ENCODE measurements around the gene OVCH2. TPM values are rescaled to one million over a fixed set of nuclear protein-coding genes. Genes with fewer than 3 reads are reported as not detected.

The OVCH2 gene
- total RNA-seq, 1 experiment from 2014 or later, result not detected

- DNase-seq (ENCODE audit: low read depth), result no peak
These were observed 63.5 kb downstream of the OVCH2 start for GRCh38 chr11:7642747-7643146.

- no peak for DNase-seq (ENCODE audit: low read depth)
These were observed 65.5 kb downstream of the OVCH2 start for GRCh38 chr11:7640816-7641215.

- no peak for DNase-seq (ENCODE audit: low read depth)
These were observed 66.6 kb downstream of the OVCH2 start for GRCh38 chr11:7639643-7640025.

Other genes with a start within 250 kb of the OVCH2 start
- gene OLFML1, start 221.0 kb downstream of the OVCH2 start, total RNA-seq (2014; rRNA removed; shearing (Covaris generic)), result not detected in 2 replicates
- 1.3 and 6.5 TPM in 2 replicates for gene PPFIBP2, start 192.5 kb downstream of the OVCH2 start, total RNA-seq (2014; rRNA removed; shearing (Covaris generic))
- 0.68 and 1.1 TPM in 2 replicates for gene CYB5R2, start 33.0 kb downstream of the OVCH2 start, total RNA-seq (2014; rRNA removed; shearing (Covaris generic))
- not detected in 2 replicates for gene OR5P2, start 90.5 kb upstream of the OVCH2 start, total RNA-seq (2014; rRNA removed; shearing (Covaris generic))
- gene OR5P3, start 124.4 kb upstream of the OVCH2 start, total RNA-seq (2014; rRNA removed; shearing (Covaris generic)), result not detected in 2 replicates
- not detected in 2 replicates for gene OR10A6, start 224.8 kb upstream of the OVCH2 start, total RNA-seq (2014; rRNA removed; shearing (Covaris generic))
- not detected in 2 replicates for gene OR10A3, start 235.2 kb upstream of the OVCH2 start, total RNA-seq (2014; rRNA removed; shearing (Covaris generic))